Nephron progenitor cell (in vitro differentiated cells): ENCODE data around the gene GMEB1.
"Not testable (repeated sequence)": the region's sequence is repeated elsewhere in the genome, so short reads cannot be mapped to it uniquely, and the experiment has no call there.

Experiments
- DNase-seq: peaks from one replicate; pipeline ENCODE4 v3.0.0; 2021
- H3K27ac Mint-ChIP-seq: 2 replicates; pipeline ENCODE4 v1.8.0; 2021; ENCODE audit warnings: mild to moderate bottlenecking, moderate library complexity, mixed read lengths
- H3K27me3 Mint-ChIP-seq: 2 replicates; pipeline ENCODE4 v1.8.0; 2021; ENCODE audit warnings: mild to moderate bottlenecking, low read depth, mixed read lengths; ENCODE audit not compliant: poor library complexity
- H3K36me3 Mint-ChIP-seq: 2 replicates; pipeline ENCODE4 v1.8.0; 2021; ENCODE audit warnings: low read depth, mixed read lengths
- H3K4me1 Mint-ChIP-seq: 2 replicates; pipeline ENCODE4 v1.8.0; 2021; ENCODE audit warnings: mixed read lengths
- H3K4me3 Mint-ChIP-seq: 2 replicates; pipeline ENCODE4 v1.8.0; 2021; ENCODE audit warnings: mild to moderate bottlenecking, moderate library complexity, mixed read lengths
- H3K9me3 Mint-ChIP-seq: 2 replicates; pipeline ENCODE4 v1.8.0; 2021; ENCODE audit warnings: mild to moderate bottlenecking, moderate library complexity, mixed read lengths
- CTCF ChIP-seq: fragments of 200-600 bp; sonication (generic); IDR thresholded peaks from 2 replicates; pipeline ENCODE4 v1.5.0; 2021; ENCODE audit warnings: antibody characterized with exemption

GMEB1 gene

GRCh38 chr1:28642847-28643635 is 25.5 kb upstream of the GMEB1 start, which contains the start of gene TAF12:
TAF12 (minus strand) TSS chr1:28643067; CDS start chr1:28622081, 20,986 bp downstream.
- Mint-ChIP-seq H3K27ac (peak within 1 kb of the TSS; percentile 100), H3K27me3 (no peaks in the 10 kb centered on the region), H3K4me1 (peaks cover 55% of the 10 kb centered on the region), H3K9me3 (no peaks in the 10 kb centered on the region), H3K4me3 (peak within 1 kb of the TSS; percentile 100), H3K36me3 (no peaks in the 10 kb centered on the region)
- peak; percentile 89 for DNase-seq
- peak; percentile 24 for TF ChIP-seq CTCF

- peaks cover 62% of the 10 kb centered on the region for H3K4me1 Mint-ChIP-seq
- H3K9me3 Mint-ChIP-seq: no peaks in the 10 kb centered on the region
- H3K27ac Mint-ChIP-seq: peak overlapping the region; percentile 20
- TF ChIP-seq CTCF: no peak
- H3K4me3 Mint-ChIP-seq: peak overlapping the region; percentile 70
- no peaks in the 10 kb centered on the region for H3K36me3 Mint-ChIP-seq
- DNase-seq: no peak
- no peaks in the 10 kb centered on the region for H3K27me3 Mint-ChIP-seq
Observed at GRCh38 chr1:28644494-28644893, 24.1 kb upstream of the GMEB1 start.

GRCh38 chr1:28645406-28645805 is 23.2 kb upstream of the GMEB1 start:
- H3K4me1 Mint-ChIP-seq: peaks cover 57% of the 10 kb centered on the region
- not testable (repeated sequence) for H3K4me3 Mint-ChIP-seq, DNase-seq, H3K27me3 Mint-ChIP-seq, H3K9me3 Mint-ChIP-seq, H3K27ac Mint-ChIP-seq, H3K36me3 Mint-ChIP-seq

GRCh38 chr1:28646040-28646439 is 22.5 kb upstream of the GMEB1 start:
- DNase-seq: no peak
- H3K27ac Mint-ChIP-seq: peak overlapping the region; percentile 92
- H3K9me3 Mint-ChIP-seq: no peaks in the 10 kb centered on the region
- H3K36me3 Mint-ChIP-seq: no peaks in the 10 kb centered on the region
- H3K4me3 Mint-ChIP-seq: peak overlapping the region; percentile 1
- no peaks in the 10 kb centered on the region for H3K27me3 Mint-ChIP-seq
- TF ChIP-seq CTCF: no peak
- peaks cover 52% of the 10 kb centered on the region for H3K4me1 Mint-ChIP-seq

GRCh38 chr1:28648008-28648473 is 20.5 kb upstream of the GMEB1 start:
- H3K4me3 Mint-ChIP-seq: peak overlapping the region; percentile 87
- no peaks in the 10 kb centered on the region for H3K9me3 Mint-ChIP-seq
- no peaks in the 10 kb centered on the region for H3K36me3 Mint-ChIP-seq
- peak overlapping the region; percentile 100 for H3K27ac Mint-ChIP-seq
- DNase-seq: peak; percentile 82
- TF ChIP-seq CTCF: no peak
- no peaks in the 10 kb centered on the region for H3K27me3 Mint-ChIP-seq
- peaks cover 35% of the 10 kb centered on the region for H3K4me1 Mint-ChIP-seq

GRCh38 chr1:28648474-28649198 is 19.9 kb upstream of the GMEB1 start, which contains the start of gene RNU11:
RNU11 (plus strand) TSS chr1:28648600.
- no peak for TF ChIP-seq CTCF
- Mint-ChIP-seq H3K27ac (peak within 1 kb of the TSS; percentile 100), H3K27me3 (no peaks in the 10 kb centered on the region), H3K4me1 (peaks cover 29% of the 10 kb centered on the region), H3K36me3 (no peaks in the 10 kb centered on the region), H3K9me3 (no peaks in the 10 kb centered on the region), H3K4me3 (peak within 1 kb of the TSS; percentile 87)
- peak; percentile 70 for DNase-seq

- H3K4me3 Mint-ChIP-seq, H3K27me3 Mint-ChIP-seq, H3K36me3 Mint-ChIP-seq, H3K27ac Mint-ChIP-seq, H3K4me1 Mint-ChIP-seq, DNase-seq, H3K9me3 Mint-ChIP-seq: not testable (repeated sequence)
Observed at GRCh38 chr1:28653063-28653462, 15.5 kb upstream of the GMEB1 start.
